Measurements from ENCODE around the gene ABCA9.

ABCA9 gene

DNA sequence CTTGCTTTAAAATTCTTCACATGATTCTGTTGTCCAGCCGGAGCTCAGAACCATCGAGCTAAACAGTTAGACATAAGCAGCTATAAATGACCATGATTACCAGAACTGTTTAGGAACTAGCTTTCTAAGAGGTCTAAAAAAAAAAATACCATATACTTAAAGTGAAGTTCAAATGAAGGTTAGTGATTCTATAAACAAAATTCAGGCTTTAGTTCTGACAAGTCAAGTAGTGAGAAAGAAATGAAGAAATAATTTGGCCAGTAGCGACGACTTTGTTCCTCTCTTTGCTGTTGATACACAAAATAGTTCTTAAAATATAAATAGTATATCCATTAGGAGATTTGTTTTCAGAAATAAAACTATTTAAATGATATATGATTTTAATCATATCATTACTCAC is 133.2 kb downstream of the ABCA9 start:
- H3K9me3 ChIP-seq (ENCODE audit: control insufficient read depth, low read length) = no peaks in the 10 kb centered on the region
- no peak overlapping the region for H3K4me3 ChIP-seq (ENCODE audit: extremely low read depth, insufficient read depth, low read length, poor library complexity, severe bottlenecking)
- H3K4me1 ChIP-seq (ENCODE audit: control insufficient read depth, insufficient read depth, low read length, poor library complexity, severe bottlenecking) = no peaks in the 10 kb centered on the region
- H3K27ac ChIP-seq (ENCODE audit: low read depth, low read length, severe bottlenecking) = no peak overlapping the region
- H3K36me3 ChIP-seq (ENCODE audit: control insufficient read depth, insufficient read depth, low read length) = no peaks in the 10 kb centered on the region
- WGBS, 2 experiments (ENCODE audit: insufficient coverage in 2 of 2) = no CpG with 5 or more reads among the region's 4 CpGs

DNA sequence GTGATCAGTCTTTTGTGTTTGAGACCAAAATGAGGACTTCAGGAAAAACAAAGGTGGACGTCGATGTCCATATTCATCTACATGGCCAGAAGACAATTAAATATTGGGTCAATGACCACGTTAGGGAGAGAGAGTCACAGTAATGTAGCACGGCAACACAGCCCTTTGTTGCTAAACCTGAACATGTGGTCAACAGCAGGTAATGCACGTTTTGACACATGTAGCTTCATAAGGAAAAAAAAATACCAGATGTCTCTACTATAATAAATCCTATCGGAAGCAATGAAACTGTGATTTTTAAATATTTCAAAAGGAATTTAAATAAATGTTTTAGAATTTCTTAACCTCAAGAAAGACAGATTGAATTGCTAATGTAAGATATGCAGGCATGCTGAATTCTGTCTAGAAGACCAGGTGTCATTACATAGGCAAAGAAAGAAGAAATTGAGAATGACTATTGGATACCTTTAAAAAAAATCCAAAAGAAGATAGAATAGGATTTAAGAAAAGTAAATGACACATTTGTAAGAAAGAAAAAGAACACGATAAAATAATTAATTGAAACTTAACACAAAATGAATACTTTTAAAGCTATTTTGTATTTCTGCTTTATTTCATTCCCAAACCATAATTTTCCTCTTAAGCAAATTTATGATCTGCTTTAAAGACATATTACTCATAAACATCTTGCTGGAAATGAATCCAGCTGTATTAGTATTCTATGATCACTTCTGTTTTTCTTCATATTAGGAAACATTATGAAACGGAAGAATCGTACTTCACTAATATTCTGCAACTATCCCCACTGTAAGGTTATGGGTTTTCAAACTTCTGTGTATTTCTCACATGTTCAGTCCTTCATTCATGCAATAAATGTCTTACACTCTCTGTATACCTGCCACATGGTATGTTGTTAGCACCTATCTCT is 135.7 kb downstream of the ABCA9 start:
- no peak overlapping the region for H3K4me3 ChIP-seq (ENCODE audit: extremely low read depth, insufficient read depth, low read length, poor library complexity, severe bottlenecking)
- H3K9me3 ChIP-seq (ENCODE audit: control insufficient read depth, low read length) = no peaks in the 10 kb centered on the region
- no peak overlapping the region for H3K27ac ChIP-seq (ENCODE audit: low read depth, low read length, severe bottlenecking)
- H3K4me1 ChIP-seq (ENCODE audit: control insufficient read depth, insufficient read depth, low read length, poor library complexity, severe bottlenecking) = no peaks in the 10 kb centered on the region
- no peaks in the 10 kb centered on the region for H3K36me3 ChIP-seq (ENCODE audit: control insufficient read depth, insufficient read depth, low read length)
- WGBS, 2 experiments (ENCODE audit: insufficient coverage in 2 of 2) = 94 to 95% methylated on average over 4 to 5 of the region's 9 CpGs

All from mesodermal cell (in vitro differentiated cells).